Measurements from ENCODE around the gene AIFM2. TPM values are rescaled to one million over a fixed set of nuclear protein-coding genes. Genes with fewer than 3 reads are reported as not detected.
A peak's percentile ranks its signal among the peaks of the same experiment; 100 is the strongest.

The AIFM2 gene
- polyA plus RNA-seq, 3 donors = 0.28 to 2.1 (median 0.41) TPM

- Histone ChIP-seq H4K20me1 (ENCODE audit: insufficient read depth, low read length) (peaks cover 76% of the 10 kb centered on the region), H3K9me3 (replicated peaks in 1 of 2; ENCODE audit: control insufficient read depth in 1 of 2, insufficient read depth in 1 of 2, low read length in 2 of 2) (no peaks in the 10 kb centered on the region), H3K79me2 (ENCODE audit: insufficient read depth, low read length) (peaks cover 81% of the 10 kb centered on the region), H3K4me3 (replicated peaks in 1 of 3; ENCODE audit: low read depth in 2 of 3, low read length in 3 of 3) (no peak overlapping the region), H2AFZ (ENCODE audit: insufficient read depth, low read depth, low read length, poor library complexity, severe bottlenecking) (no peak overlapping the region), H3K27me3 (ENCODE audit: control insufficient read depth in 2 of 2, insufficient read depth in 2 of 2, low read length in 2 of 2) (no peaks in the 10 kb centered on the region), H3K36me3 (replicated peaks in 1 of 2; ENCODE audit: control insufficient read depth in 1 of 2, insufficient read depth in 2 of 2, low read length in 2 of 2) (peaks cover 3 to 25% of the 10 kb centered on the region in 2 donors), H3K4me1 (ENCODE audit: control insufficient read depth in 1 of 2, insufficient read depth in 2 of 2, low read length in 2 of 2) (peaks cover 47 to 64% of the 10 kb centered on the region in 2 donors), H3K27ac (ENCODE audit: low read depth in 1 of 2, low read length in 2 of 2) (no peak overlapping the region), H3K4me2 (replicated peaks; ENCODE audit: extremely low read depth, low read length, poor library complexity, severe bottlenecking) (no peak overlapping the region), H3K9ac (ENCODE audit: insufficient read depth, low read length, poor library complexity, severe bottlenecking) (no peak overlapping the region)
- Mint-ChIP-seq H3K27ac (no peak overlapping the region), H3K4me3 (no peak overlapping the region), H3K4me1 (peaks cover 56% of the 10 kb centered on the region), H3K36me3 (peaks cover 17 to 32% of the 10 kb centered on the region in 2 donors), H3K9me3 (peaks cover 0 to 4% (median 0%) of the 10 kb centered on the region in 7 donors), H3K27me3 (ENCODE audit: low read depth in 3 of 3) (peaks cover 0 to 2% (median 0%) of the 10 kb centered on the region in 3 donors)
- WGBS (ENCODE audit: insufficient coverage) = 96% methylated on average over 5 of the region's 7 CpGs
- DNase-seq = no peak
- intact Hi-C loops (cut with micrococcal nuclease) = no loop called here
- no peak for TF ChIP-seq CTCF (IDR thresholded peaks at IDR 0.05)
Observed at GRCh38 chr10:70167246-70167645, 34.6 kb upstream of the AIFM2 start.

DNA sequence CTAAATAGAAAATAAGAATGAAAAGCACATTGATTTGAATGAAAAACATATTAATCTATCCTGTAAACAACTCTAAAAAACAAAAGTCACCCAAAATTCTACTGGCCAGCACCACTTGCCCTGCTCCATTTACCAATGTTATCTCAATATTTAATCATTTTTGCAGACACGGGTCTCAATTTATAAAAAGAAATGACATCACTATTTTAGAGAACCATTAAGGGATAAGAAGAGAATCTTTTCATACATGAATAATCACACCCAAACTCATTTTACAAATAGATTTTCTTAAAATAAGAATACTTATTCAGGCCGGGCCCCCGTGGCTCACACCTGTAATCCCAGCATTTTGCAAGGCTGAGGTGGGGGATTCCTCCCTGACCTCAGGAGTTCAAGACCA lies 33.8 kb upstream of the AIFM2 start:
- peak overlapping the region in 1 of 7 donors; percentile 22 for H3K27ac Mint-ChIP-seq
- no peak for TF ChIP-seq CTCF (IDR thresholded peaks at IDR 0.05)
- H3K9me3 Mint-ChIP-seq = peaks cover 0 to 4% (median 0%) of the 10 kb centered on the region in 7 donors
- Histone ChIP-seq H3K4me3 (replicated peaks in 1 of 3; ENCODE audit: low read depth in 2 of 3, low read length in 3 of 3) (no peak overlapping the region), H3K4me2 (replicated peaks; ENCODE audit: extremely low read depth, low read length, poor library complexity, severe bottlenecking) (no peak overlapping the region), H3K4me1 (ENCODE audit: control insufficient read depth in 1 of 2, insufficient read depth in 2 of 2, low read length in 2 of 2) (peaks cover 50 to 64% of the 10 kb centered on the region in 2 donors), H3K27ac (ENCODE audit: low read depth in 1 of 2, low read length in 2 of 2) (no peak overlapping the region), H4K20me1 (ENCODE audit: insufficient read depth, low read length) (peaks cover 84% of the 10 kb centered on the region), H2AFZ (ENCODE audit: insufficient read depth, low read depth, low read length, poor library complexity, severe bottlenecking) (no peak overlapping the region), H3K79me2 (ENCODE audit: insufficient read depth, low read length) (peaks cover 89% of the 10 kb centered on the region), H3K9me3 (replicated peaks in 1 of 2; ENCODE audit: control insufficient read depth in 1 of 2, insufficient read depth in 1 of 2, low read length in 2 of 2) (no peaks in the 10 kb centered on the region), H3K9ac (ENCODE audit: insufficient read depth, low read length, poor library complexity, severe bottlenecking) (no peak overlapping the region), H3K36me3 (replicated peaks in 1 of 2; ENCODE audit: control insufficient read depth in 1 of 2, insufficient read depth in 2 of 2, low read length in 2 of 2) (peaks cover 6 to 31% of the 10 kb centered on the region in 2 donors), H3K27me3 (ENCODE audit: control insufficient read depth in 2 of 2, insufficient read depth in 2 of 2, low read length in 2 of 2) (no peaks in the 10 kb centered on the region)
- no peaks in the 10 kb centered on the region for H3K27me3 Mint-ChIP-seq (ENCODE audit: low read depth in 3 of 3)
- peaks cover 21 to 41% of the 10 kb centered on the region in 2 donors for H3K36me3 Mint-ChIP-seq
- peaks cover 64% of the 10 kb centered on the region for H3K4me1 Mint-ChIP-seq
- no peak overlapping the region for H3K4me3 Mint-ChIP-seq
- no CpG with 5 or more reads among the region's 3 CpGs for WGBS (ENCODE audit: insufficient coverage)
- intact Hi-C loops (cut with micrococcal nuclease) = no loop called here
- DNase-seq = no peak
